ENCODE data around the gene RBM28. TPM values are rescaled to one million over a fixed set of nuclear protein-coding genes. Genes with fewer than 3 reads are reported as not detected.
"Not testable (repeated sequence)": the region's sequence is repeated elsewhere in the genome, so short reads cannot be mapped to it uniquely, and the experiment has no call there.

The RBM28 gene
- total RNA-seq, 1 donor from 2014 or later: 77.0 TPM

DNA sequence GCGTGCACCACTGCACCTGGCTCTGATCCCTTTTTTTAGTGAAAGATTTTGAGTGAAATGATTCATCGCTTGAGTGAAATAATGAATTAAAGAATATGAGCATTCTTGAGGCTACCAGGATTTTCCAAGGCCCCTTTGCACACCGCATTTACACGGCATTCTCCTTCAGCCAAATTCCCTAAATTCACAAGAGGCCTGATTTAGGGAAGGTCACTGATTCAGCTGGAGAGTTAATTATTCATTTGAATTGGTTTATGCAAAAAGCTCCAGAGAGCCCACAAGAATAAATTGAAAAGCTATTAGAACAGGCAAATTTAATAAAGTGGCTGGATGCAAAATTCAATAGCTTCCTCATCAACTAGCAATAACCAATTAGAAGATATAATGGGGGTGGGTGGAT is 56.2 kb downstream of the RBM28 start:
- DNase-seq (ENCODE audit: low spot score): no peak
- no peaks in the 10 kb centered on the region for H3K4me1 Mint-ChIP-seq (ENCODE audit: low read depth)
- no peak overlapping the region for H3K4me3 Mint-ChIP-seq
- H3K27me3 Mint-ChIP-seq (ENCODE audit: insufficient read depth): no peaks in the 10 kb centered on the region
- no peaks in the 10 kb centered on the region for H3K9me3 Mint-ChIP-seq
- intact Hi-C loops (cut with micrococcal nuclease): no loop called here
- no peaks in the 10 kb centered on the region for H3K36me3 Mint-ChIP-seq (ENCODE audit: low read depth)
- no peak overlapping the region for H3K27ac Mint-ChIP-seq

DNA sequence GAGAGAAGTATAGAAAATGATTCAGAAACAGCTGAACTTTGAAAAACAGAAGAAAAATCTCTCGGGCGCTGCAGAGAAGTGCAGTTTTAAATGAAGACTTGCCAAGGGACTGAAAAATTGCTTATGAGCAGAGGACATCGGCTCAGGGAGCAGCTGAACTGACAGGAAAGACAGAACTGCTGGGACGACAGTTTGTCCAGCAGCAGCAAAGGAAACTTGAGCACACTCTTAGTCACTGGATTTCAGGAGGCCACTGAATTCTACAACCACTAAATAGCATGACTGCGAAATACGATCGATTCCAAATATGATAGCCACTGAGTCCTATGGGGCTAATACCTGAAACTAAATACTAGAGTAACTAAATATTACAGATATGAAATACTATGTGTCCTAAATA is 59.6 kb downstream of the RBM28 start:
- H3K4me3 Mint-ChIP-seq: no peak overlapping the region
- peaks cover 15% of the 10 kb centered on the region for H3K9me3 Mint-ChIP-seq
- intact Hi-C loops (cut with micrococcal nuclease): no loop called here

DNA sequence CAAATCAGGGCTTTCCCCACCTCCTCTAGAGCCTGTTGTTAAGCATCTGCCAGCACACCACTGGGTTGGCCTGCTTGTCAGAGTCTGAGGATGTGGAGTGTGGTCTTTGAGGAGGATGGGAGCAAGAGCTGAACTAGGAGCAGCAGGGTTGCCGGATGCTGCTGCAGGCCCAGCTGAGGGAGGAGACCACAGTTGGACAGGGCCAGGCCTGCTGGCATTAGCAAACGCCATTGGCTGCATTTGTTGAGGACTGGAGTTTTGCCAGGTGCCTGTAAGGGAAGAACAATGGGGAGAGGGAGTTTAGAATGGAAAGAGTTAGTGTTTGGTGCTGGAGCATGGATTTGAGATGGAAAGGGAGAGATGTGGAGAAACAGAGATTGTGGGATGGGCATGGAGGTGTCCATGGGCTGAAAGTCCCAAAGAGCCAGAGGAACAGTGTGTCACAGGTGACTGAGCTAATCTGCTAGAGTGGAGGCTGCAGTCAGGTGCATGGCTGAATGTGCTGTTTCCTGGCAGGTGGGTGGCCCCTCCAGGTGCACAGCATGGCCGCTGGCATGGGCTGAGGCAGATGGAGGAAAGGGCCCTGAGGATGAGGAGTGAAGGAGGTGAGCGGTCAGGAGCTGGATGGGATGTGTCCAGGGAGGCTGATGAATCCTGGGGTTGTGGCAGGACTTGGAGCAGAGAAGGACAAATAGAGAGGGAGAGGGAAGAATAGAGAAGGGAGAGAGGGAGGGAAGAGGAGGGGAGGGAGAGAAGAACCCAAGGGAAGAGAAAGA is 61.9 kb downstream of the RBM28 start:
- no peak for DNase-seq (ENCODE audit: low spot score)
- H3K27me3 Mint-ChIP-seq (ENCODE audit: insufficient read depth): no peaks in the 10 kb centered on the region
- peaks cover 15% of the 10 kb centered on the region for H3K9me3 Mint-ChIP-seq
- H3K4me3 Mint-ChIP-seq: no peak overlapping the region
- intact Hi-C loops (cut with micrococcal nuclease): no loop called here
- H3K36me3 Mint-ChIP-seq (ENCODE audit: low read depth): peaks cover 3% of the 10 kb centered on the region
- H3K27ac Mint-ChIP-seq: no peak overlapping the region
- H3K4me1 Mint-ChIP-seq (ENCODE audit: low read depth): no peaks in the 10 kb centered on the region

More for the DNA sequence above, 59.6 kb downstream of the RBM28 start:
- no peak for DNase-seq (ENCODE audit: low spot score)
- no peaks in the 10 kb centered on the region for H3K4me1 Mint-ChIP-seq (ENCODE audit: low read depth)
- no peaks in the 10 kb centered on the region for H3K27me3 Mint-ChIP-seq (ENCODE audit: insufficient read depth)
- H3K27ac Mint-ChIP-seq: no peak overlapping the region
- peaks cover 3% of the 10 kb centered on the region for H3K36me3 Mint-ChIP-seq (ENCODE audit: low read depth)

DNA sequence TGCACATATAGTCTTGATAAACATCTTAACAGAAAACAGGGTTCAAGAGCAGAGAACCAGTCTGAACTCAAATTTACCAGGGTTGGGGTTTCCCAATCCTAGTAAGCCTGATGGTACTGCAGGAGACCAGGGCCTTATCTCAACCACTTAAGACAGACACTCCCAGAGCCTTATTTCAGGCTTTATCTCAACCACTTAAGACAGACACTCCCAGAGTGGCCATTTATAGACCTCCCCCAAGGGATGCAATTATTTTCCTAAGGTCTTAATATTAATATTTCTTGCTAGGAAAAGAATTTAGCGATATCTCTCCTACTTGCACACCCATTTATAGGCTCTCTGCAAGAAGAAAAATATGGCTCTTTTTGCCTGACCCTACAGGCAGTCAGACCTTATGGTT is 63.3 kb downstream of the RBM28 start:
- H3K27ac Mint-ChIP-seq; H3K4me3 Mint-ChIP-seq; intact Hi-C loops (cut with micrococcal nuclease); DNase-seq (ENCODE audit: low spot score); H3K4me1 Mint-ChIP-seq (ENCODE audit: low read depth); H3K36me3 Mint-ChIP-seq (ENCODE audit: low read depth); H3K27me3 Mint-ChIP-seq (ENCODE audit: insufficient read depth): not testable (repeated sequence)
- H3K9me3 Mint-ChIP-seq: peaks cover 15% of the 10 kb centered on the region

DNA sequence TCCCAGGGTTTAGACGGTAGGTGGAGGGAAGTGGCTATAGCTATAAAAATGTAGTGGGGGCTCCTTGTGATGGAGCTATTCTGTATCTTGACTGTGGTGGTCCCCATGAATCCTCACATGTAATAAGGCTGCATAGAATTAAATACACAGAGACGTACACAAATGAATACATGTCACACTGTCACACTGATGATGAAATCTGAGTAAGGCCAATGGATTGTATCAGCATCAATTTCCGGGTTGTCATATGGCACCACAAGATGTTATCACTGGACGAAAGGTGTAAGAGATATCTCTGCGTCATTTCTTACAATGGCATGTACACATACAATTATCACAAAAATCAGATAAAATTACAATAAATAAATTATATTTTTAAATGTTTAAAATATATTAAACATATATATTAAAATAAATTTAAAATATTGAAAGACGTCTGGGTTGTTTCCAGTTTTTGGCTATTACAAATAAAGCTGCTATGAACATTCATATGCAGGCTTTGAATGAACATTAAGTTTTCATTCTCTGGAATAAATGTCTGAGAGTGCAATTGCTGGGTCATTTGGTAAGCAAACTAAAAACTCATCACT is 64.5 kb downstream of the RBM28 start:
- Mint-ChIP-seq H3K4me3 (no peak overlapping the region), H3K27me3 (ENCODE audit: insufficient read depth) (peaks cover 4% of the 10 kb centered on the region), H3K4me1 (ENCODE audit: low read depth) (no peaks in the 10 kb centered on the region), H3K9me3 (peaks cover 15% of the 10 kb centered on the region), H3K27ac (no peak overlapping the region), H3K36me3 (ENCODE audit: low read depth) (peaks cover 3% of the 10 kb centered on the region)
- intact Hi-C loops (cut with micrococcal nuclease): no loop called here
- DNase-seq (ENCODE audit: low spot score): no peak

DNA sequence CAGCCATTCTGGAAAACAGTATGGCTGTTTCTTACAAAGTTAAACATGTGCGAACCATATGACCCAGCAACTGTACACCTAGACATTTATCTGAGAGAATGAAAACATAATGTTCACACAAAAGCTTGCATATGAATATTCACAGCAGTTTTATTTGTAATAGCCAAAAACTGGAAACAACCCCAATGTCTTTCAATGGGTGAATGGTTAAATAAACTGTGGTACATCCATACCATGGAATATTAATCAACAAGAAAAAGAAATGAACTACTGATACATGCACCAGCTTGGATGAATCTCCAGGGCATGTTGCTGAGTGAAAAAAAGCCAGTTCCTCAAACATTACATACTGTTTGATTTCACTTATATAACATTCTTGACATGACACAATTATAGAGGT is 65.3 kb downstream of the RBM28 start:
- Mint-ChIP-seq H3K4me1 (ENCODE audit: low read depth) (no peaks in the 10 kb centered on the region), H3K27ac (no peak overlapping the region), H3K27me3 (ENCODE audit: insufficient read depth) (peaks cover 4% of the 10 kb centered on the region), H3K36me3 (ENCODE audit: low read depth) (peaks cover 3% of the 10 kb centered on the region), H3K4me3 (no peak overlapping the region), H3K9me3 (peaks cover 15% of the 10 kb centered on the region)
- no peak for DNase-seq (ENCODE audit: low spot score)
- intact Hi-C loops (cut with micrococcal nuclease): no loop called here

DNA sequence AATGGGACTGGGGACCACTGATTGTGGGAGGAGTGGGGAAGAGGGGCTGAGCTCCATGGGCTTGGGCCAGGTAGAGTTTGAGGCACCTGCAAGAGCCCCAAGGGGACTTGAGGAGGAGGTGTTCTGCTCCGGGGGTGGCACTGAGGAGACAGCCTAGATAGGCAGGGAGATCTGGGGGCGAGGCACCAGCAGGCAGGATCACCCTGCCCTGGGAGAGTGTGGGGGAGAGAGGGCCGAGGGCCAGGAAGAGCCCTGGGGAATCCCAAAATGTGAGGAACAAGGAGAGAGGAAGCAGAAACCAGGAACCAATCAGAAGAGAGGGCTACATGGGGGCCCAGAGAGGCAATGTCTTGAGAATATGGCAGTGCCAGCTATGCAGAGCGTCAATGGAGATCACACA is 68.0 kb downstream of the RBM28 start:
- intact Hi-C loops (cut with micrococcal nuclease): no loop called here
- Mint-ChIP-seq H3K9me3 (peaks cover 9% of the 10 kb centered on the region), H3K27ac (no peak overlapping the region), H3K4me3 (no peak overlapping the region), H3K4me1 (ENCODE audit: low read depth) (no peaks in the 10 kb centered on the region), H3K27me3 (ENCODE audit: insufficient read depth) (peaks cover 19% of the 10 kb centered on the region), H3K36me3 (ENCODE audit: low read depth) (no peaks in the 10 kb centered on the region)
- DNase-seq (ENCODE audit: low spot score): no peak

DNA sequence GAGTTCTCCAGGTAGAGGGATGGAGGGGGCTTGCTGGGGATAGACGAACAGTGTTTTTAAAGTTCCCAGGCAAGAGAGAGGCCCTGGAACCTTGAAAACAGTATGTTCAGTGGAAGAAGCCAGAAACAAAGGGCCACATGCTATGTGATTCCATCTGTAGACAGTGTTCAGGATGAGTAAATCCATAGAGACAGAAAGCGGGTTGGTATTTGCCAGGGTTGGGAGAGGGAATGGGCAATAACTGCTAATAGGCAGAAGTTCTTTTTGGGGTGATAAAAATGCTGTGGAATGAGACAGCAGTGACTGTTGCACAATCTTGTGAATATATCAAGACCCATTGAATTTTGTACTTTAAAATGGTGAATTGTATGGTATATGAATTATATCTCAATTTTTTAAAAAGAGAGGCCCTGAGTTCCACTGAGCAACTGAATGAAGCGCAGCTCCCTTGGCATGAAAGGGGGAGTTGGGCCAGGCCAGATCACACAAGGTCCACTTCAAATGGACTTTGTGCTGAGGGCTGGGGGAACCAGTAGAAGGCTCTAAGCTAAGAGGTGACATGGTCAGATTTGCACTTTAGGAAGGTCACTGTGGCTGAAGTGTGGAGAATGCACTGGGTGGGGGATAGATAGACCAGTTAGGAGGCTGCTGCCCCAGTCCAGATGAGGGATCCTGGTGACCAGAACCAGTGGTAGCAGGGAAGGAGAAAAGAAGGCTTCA is 68.7 kb downstream of the RBM28 start:
- H3K27me3 Mint-ChIP-seq (ENCODE audit: insufficient read depth): peaks cover 21% of the 10 kb centered on the region
- peaks cover 6% of the 10 kb centered on the region for H3K9me3 Mint-ChIP-seq
- no peak overlapping the region for H3K4me3 Mint-ChIP-seq
- no peaks in the 10 kb centered on the region for H3K4me1 Mint-ChIP-seq (ENCODE audit: low read depth)
- no peak for DNase-seq (ENCODE audit: low spot score)
- H3K36me3 Mint-ChIP-seq (ENCODE audit: low read depth): no peaks in the 10 kb centered on the region
- intact Hi-C loops (cut with micrococcal nuclease): no loop called here
- H3K27ac Mint-ChIP-seq: no peak overlapping the region

DNA sequence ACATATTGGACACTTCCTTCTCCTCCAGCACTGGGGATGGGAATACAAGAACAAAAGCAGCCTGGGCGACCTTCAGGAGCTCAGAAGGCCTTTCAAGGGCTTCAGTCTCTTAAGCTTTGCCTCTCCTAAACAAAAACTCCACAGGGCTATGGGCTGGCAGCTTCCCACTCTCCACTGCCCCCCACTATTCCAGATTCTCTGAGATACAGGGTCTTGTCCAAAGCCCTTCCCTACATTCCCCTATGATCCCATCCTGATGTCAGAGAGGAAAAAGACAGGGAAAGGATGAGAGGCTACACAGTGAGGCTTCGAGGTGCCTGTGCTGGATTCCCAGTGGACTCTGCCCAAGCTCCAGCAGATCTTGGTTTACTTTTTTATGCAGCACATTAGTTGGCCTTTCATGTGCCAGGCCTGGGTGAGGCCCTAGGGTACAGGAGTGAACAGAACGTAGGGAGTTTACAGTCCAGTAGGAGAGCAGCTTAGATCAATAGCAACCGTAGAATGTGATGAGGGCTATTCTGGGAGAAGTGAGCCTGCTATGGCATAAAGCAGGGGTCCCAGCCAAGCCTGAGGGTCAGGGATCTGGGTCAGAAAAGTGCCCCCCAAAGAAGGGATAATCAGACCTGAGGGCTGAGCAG is 69.3 kb downstream of the RBM28 start:
- H3K27ac Mint-ChIP-seq: no peak overlapping the region
- no peaks in the 10 kb centered on the region for H3K9me3 Mint-ChIP-seq
- DNase-seq (ENCODE audit: low spot score): no peak
- no peaks in the 10 kb centered on the region for H3K4me1 Mint-ChIP-seq (ENCODE audit: low read depth)
- no peaks in the 10 kb centered on the region for H3K36me3 Mint-ChIP-seq (ENCODE audit: low read depth)
- intact Hi-C loops (cut with micrococcal nuclease): no loop called here
- H3K27me3 Mint-ChIP-seq (ENCODE audit: insufficient read depth): peaks cover 21% of the 10 kb centered on the region
- no peak overlapping the region for H3K4me3 Mint-ChIP-seq

DNA sequence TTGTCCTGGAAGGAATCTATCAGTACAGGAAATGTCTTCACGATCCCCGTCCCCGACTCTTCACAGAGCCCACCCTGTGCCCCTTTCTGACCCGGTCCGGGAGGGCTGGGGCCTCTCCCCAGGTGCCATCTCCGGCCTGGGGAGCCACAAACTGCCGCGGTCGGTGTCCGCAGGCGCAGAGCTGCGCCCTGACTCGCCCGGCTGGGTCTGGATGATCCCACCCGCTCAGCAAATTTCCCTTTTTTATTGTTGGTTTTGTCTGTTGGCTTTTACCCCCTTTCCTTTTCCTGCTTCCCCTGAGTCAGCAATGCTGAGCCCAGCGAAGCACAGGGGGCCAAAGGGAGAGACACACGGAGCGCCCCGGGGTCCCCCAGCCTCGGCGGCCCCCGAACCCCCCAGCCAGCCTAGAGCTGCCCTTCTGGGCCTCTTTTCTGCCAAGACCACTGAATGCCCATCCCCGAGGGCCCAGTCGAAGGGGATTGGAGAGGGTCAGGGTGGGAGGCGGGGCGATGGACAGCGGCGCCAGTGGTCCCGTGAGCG is 71.7 kb downstream of the RBM28 start:
- H3K27me3 Mint-ChIP-seq (ENCODE audit: insufficient read depth): peaks cover 33% of the 10 kb centered on the region

DNA sequence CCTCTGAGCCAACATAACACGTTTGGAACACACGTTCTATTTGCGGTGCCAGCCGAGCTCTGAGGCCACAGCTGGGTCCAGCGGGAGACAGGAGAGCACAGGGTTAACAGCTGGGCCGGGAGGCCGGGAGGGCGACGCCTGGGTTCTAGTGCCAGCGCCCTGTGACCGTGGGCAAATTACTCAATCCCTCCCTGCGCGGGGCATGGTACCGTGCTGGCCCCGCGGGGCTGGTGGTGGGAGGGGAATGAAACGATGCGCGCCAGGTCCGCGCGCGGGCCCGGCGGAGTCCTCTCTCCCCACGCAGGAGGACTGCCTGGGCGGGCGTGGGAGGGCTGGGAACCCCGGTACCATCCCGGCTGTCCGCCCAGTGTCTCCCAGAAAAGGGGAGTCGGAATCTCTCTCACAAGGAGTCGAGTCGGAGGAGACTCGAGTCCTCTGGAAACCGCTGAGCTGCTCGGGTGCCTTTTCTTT is 72.2 kb downstream of the RBM28 start:
- intact Hi-C loops (cut with micrococcal nuclease): no loop called here
- H3K27ac Mint-ChIP-seq: no peak overlapping the region
- H3K4me3 Mint-ChIP-seq: no peak overlapping the region
- H3K27me3 Mint-ChIP-seq (ENCODE audit: insufficient read depth): peaks cover 33% of the 10 kb centered on the region
- no peaks in the 10 kb centered on the region for H3K36me3 Mint-ChIP-seq (ENCODE audit: low read depth)
- DNase-seq (ENCODE audit: low spot score): no peak
- H3K4me1 Mint-ChIP-seq (ENCODE audit: low read depth): no peaks in the 10 kb centered on the region
- H3K9me3 Mint-ChIP-seq: no peaks in the 10 kb centered on the region

More for the DNA sequence above, 71.7 kb downstream of the RBM28 start:
- H3K36me3 Mint-ChIP-seq (ENCODE audit: low read depth): no peaks in the 10 kb centered on the region
- H3K4me3 Mint-ChIP-seq: no peak overlapping the region
- DNase-seq (ENCODE audit: low spot score): no peak
- H3K27ac Mint-ChIP-seq: no peak overlapping the region
- intact Hi-C loops (cut with micrococcal nuclease): no loop called here
- no peaks in the 10 kb centered on the region for H3K4me1 Mint-ChIP-seq (ENCODE audit: low read depth)
- no peaks in the 10 kb centered on the region for H3K9me3 Mint-ChIP-seq

DNA sequence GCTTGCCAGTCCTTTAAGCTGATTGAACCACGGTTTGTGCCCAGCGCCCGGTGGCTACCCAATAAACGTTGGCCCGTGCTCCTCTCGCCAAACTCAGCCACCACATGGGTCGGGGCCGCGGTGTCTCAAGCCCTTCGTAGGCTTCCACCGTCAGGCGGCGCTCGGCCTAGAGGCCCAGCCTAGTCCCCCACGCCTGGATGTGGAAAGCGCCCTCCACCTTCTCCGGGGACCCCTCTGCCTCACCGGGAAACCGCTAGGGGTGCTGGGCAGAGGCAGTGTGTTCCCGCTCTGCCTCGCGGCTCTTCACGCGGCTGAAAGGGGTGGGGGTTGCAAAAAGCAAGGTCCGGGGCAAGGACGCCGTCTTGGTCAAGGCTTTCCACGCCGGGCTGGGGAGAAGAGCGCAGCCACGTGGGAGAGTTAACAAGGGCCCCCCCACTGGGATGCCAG is 72.9 kb downstream of the RBM28 start:
- no peak overlapping the region for H3K4me3 Mint-ChIP-seq
- DNase-seq (ENCODE audit: low spot score): no peak
- no peaks in the 10 kb centered on the region for H3K4me1 Mint-ChIP-seq (ENCODE audit: low read depth)
- no peaks in the 10 kb centered on the region for H3K9me3 Mint-ChIP-seq
- no peak overlapping the region for H3K27ac Mint-ChIP-seq
- no peaks in the 10 kb centered on the region for H3K36me3 Mint-ChIP-seq (ENCODE audit: low read depth)
- H3K27me3 Mint-ChIP-seq (ENCODE audit: insufficient read depth): peaks cover 29% of the 10 kb centered on the region
- intact Hi-C loops (cut with micrococcal nuclease): no loop called here
